T-helper 1 cell treated with Interleukin-12 subunit alpha and Interleukin-12 subunit beta and Interleukin-4 antibody, amounts not matched to agents 30 μg/mL and 1 μg/mL, for 36 hours (primary cell): Measurements from ENCODE around the gene BCL11B.

ENCODE experiments used
- H3K27ac Mint-ChIP-seq: one replicate; pipeline ENCODE4 v1.8.0; 2021; ENCODE audit warnings: mild to moderate bottlenecking, mixed read lengths
- H3K27me3 Mint-ChIP-seq: one replicate; pipeline ENCODE4 v1.8.0; 2021; ENCODE audit warnings: low read depth, mixed read lengths
- H3K36me3 Mint-ChIP-seq: one replicate; pipeline ENCODE4 v1.8.0; 2021; ENCODE audit warnings: low read depth, mixed read lengths
- H3K4me1 Mint-ChIP-seq: one replicate; pipeline ENCODE4 v1.8.0; 2021; ENCODE audit warnings: low read depth, mixed read lengths
- H3K4me3 Mint-ChIP-seq: one replicate; pipeline ENCODE4 v1.8.0; 2021; ENCODE audit warnings: mild to moderate bottlenecking, moderate library complexity, mixed read lengths
- H3K9me3 Mint-ChIP-seq: one replicate; pipeline ENCODE4 v1.8.0; 2021; ENCODE audit warnings: mixed read lengths

BCL11B gene

GRCh38 chr14:99224948-99225347, 47.0 kb downstream of the BCL11B start:
- H3K4me3 Mint-ChIP-seq, result no peak overlapping the region
- H3K27me3 Mint-ChIP-seq, result no peaks in the 10 kb centered on the region
- H3K36me3 Mint-ChIP-seq, result peaks cover 70% of the 10 kb centered on the region
- no peaks in the 10 kb centered on the region for H3K9me3 Mint-ChIP-seq
- peak overlapping the region; percentile 75 for H3K27ac Mint-ChIP-seq
- peaks cover 86% of the 10 kb centered on the region for H3K4me1 Mint-ChIP-seq

- peaks cover 70% of the 10 kb centered on the region for H3K36me3 Mint-ChIP-seq
- no peaks in the 10 kb centered on the region for H3K27me3 Mint-ChIP-seq
- peaks cover 81% of the 10 kb centered on the region for H3K4me1 Mint-ChIP-seq
- peak overlapping the region; percentile 43 for H3K4me3 Mint-ChIP-seq
- H3K9me3 Mint-ChIP-seq, result no peaks in the 10 kb centered on the region
- H3K27ac Mint-ChIP-seq, result peak overlapping the region; percentile 75
Observed at GRCh38 chr14:99224116-99224910, 47.7 kb downstream of the BCL11B start.

GRCh38 chr14:99221445-99221844, 50.6 kb downstream of the BCL11B start:
- H3K9me3 Mint-ChIP-seq, result no peaks in the 10 kb centered on the region
- peaks cover 54% of the 10 kb centered on the region for H3K36me3 Mint-ChIP-seq
- H3K4me1 Mint-ChIP-seq, result peaks cover 75% of the 10 kb centered on the region
- H3K27ac Mint-ChIP-seq, result peak overlapping the region; percentile 43
- H3K4me3 Mint-ChIP-seq, result no peak overlapping the region
- H3K27me3 Mint-ChIP-seq, result no peaks in the 10 kb centered on the region

- Mint-ChIP-seq H3K27me3 (no peaks in the 10 kb centered on the region), H3K4me3 (peak overlapping the region; percentile 70)
Observed at GRCh38 chr14:99217066-99217955, 54.7 kb downstream of the BCL11B start.

GRCh38 chr14:99216191-99216590, 55.8 kb downstream of the BCL11B start:
- Mint-ChIP-seq H3K27ac (peak overlapping the region; percentile 13), H3K9me3 (no peaks in the 10 kb centered on the region), H3K36me3 (peaks cover 33% of the 10 kb centered on the region), H3K27me3 (no peaks in the 10 kb centered on the region), H3K4me1 (peaks cover 70% of the 10 kb centered on the region), H3K4me3 (peak overlapping the region; percentile 70)

More at GRCh38 chr14:99217066-99217955, 54.7 kb downstream of the BCL11B start:
- Mint-ChIP-seq H3K27ac (peak overlapping the region; percentile 53), H3K9me3 (no peaks in the 10 kb centered on the region), H3K4me1 (peaks cover 64% of the 10 kb centered on the region), H3K36me3 (peaks cover 29% of the 10 kb centered on the region)

GRCh38 chr14:99215277-99215676, 56.7 kb downstream of the BCL11B start:
- Mint-ChIP-seq H3K4me1 (peaks cover 73% of the 10 kb centered on the region), H3K36me3 (peaks cover 31% of the 10 kb centered on the region), H3K27ac (peak overlapping the region; percentile 26), H3K9me3 (no peaks in the 10 kb centered on the region), H3K27me3 (no peaks in the 10 kb centered on the region), H3K4me3 (peak overlapping the region; percentile 70)

- H3K27me3 Mint-ChIP-seq, result no peaks in the 10 kb centered on the region
- H3K4me3 Mint-ChIP-seq, result no peak overlapping the region
- H3K27ac Mint-ChIP-seq, result peak overlapping the region; percentile 16
- peaks cover 76% of the 10 kb centered on the region for H3K4me1 Mint-ChIP-seq
- no peaks in the 10 kb centered on the region for H3K9me3 Mint-ChIP-seq
- H3K36me3 Mint-ChIP-seq, result peaks cover 30% of the 10 kb centered on the region
Observed at GRCh38 chr14:99214701-99215100, 57.3 kb downstream of the BCL11B start.

- Mint-ChIP-seq H3K27ac (peak overlapping the region; percentile 86), H3K27me3 (no peaks in the 10 kb centered on the region), H3K4me3 (peak overlapping the region; percentile 63), H3K4me1 (peaks cover 80% of the 10 kb centered on the region), H3K36me3 (peaks cover 30% of the 10 kb centered on the region), H3K9me3 (no peaks in the 10 kb centered on the region)
Observed at GRCh38 chr14:99213527-99213971, 58.4 kb downstream of the BCL11B start.

- Mint-ChIP-seq H3K4me1 (peaks cover 79% of the 10 kb centered on the region), H3K36me3 (peaks cover 27% of the 10 kb centered on the region), H3K4me3 (peak overlapping the region; percentile 63), H3K27me3 (no peaks in the 10 kb centered on the region), H3K27ac (peak overlapping the region; percentile 86), H3K9me3 (no peaks in the 10 kb centered on the region)
Observed at GRCh38 chr14:99213101-99213500, 58.9 kb downstream of the BCL11B start.

- Mint-ChIP-seq H3K4me1 (peaks cover 82% of the 10 kb centered on the region), H3K4me3 (peak overlapping the region; percentile 63), H3K27me3 (no peaks in the 10 kb centered on the region), H3K36me3 (peaks cover 29% of the 10 kb centered on the region), H3K9me3 (no peaks in the 10 kb centered on the region), H3K27ac (peak overlapping the region; percentile 86)
Observed at GRCh38 chr14:99212646-99213045, 59.4 kb downstream of the BCL11B start.

GRCh38 chr14:99212199-99212598, 59.8 kb downstream of the BCL11B start:
- H3K36me3 Mint-ChIP-seq, result peaks cover 29% of the 10 kb centered on the region
- H3K4me1 Mint-ChIP-seq, result peaks cover 83% of the 10 kb centered on the region
- H3K27me3 Mint-ChIP-seq, result no peaks in the 10 kb centered on the region
- H3K9me3 Mint-ChIP-seq, result no peaks in the 10 kb centered on the region
- peak overlapping the region; percentile 63 for H3K4me3 Mint-ChIP-seq
- peak overlapping the region; percentile 86 for H3K27ac Mint-ChIP-seq

- peak overlapping the region; percentile 86 for H3K27ac Mint-ChIP-seq
- no peaks in the 10 kb centered on the region for H3K27me3 Mint-ChIP-seq
- H3K9me3 Mint-ChIP-seq, result no peaks in the 10 kb centered on the region
- H3K4me1 Mint-ChIP-seq, result peaks cover 83% of the 10 kb centered on the region
- peak overlapping the region; percentile 54 for H3K4me3 Mint-ChIP-seq
- peaks cover 30% of the 10 kb centered on the region for H3K36me3 Mint-ChIP-seq
Observed at GRCh38 chr14:99211410-99211809, 60.6 kb downstream of the BCL11B start.

- H3K27me3 Mint-ChIP-seq, result no peaks in the 10 kb centered on the region
- H3K36me3 Mint-ChIP-seq, result peaks cover 39% of the 10 kb centered on the region
- no peaks in the 10 kb centered on the region for H3K9me3 Mint-ChIP-seq
- H3K27ac Mint-ChIP-seq, result peak overlapping the region; percentile 47
- H3K4me1 Mint-ChIP-seq, result peaks cover 86% of the 10 kb centered on the region
- no peak overlapping the region for H3K4me3 Mint-ChIP-seq
Observed at GRCh38 chr14:99210333-99210732, 61.7 kb downstream of the BCL11B start.

GRCh38 chr14:99209409-99209808, 62.6 kb downstream of the BCL11B start:
- Mint-ChIP-seq H3K27me3 (no peaks in the 10 kb centered on the region), H3K9me3 (no peaks in the 10 kb centered on the region), H3K36me3 (peaks cover 47% of the 10 kb centered on the region), H3K27ac (peak overlapping the region; percentile 59), H3K4me1 (peaks cover 89% of the 10 kb centered on the region), H3K4me3 (no peak overlapping the region)
